Daoy (cell line): ENCODE data around the gene SETD5. TPM values are rescaled to one million over a fixed set of nuclear protein-coding genes. Genes with fewer than 3 reads are reported as not detected.

Source experiments
- DNase-seq: peaks from one replicate; pipeline ENCODE4 v3.0.0-alpha.2; 2015; ENCODE audit warnings: low read depth
- total RNA-seq: library from RNA; depleted of rRNA; stranded (reverse); fragments of >200 nt; shearing (Covaris generic); gene quantifications from 2 replicates; pipeline ENCODE4 v1.2.3, GENCODE V29; 2014

The SETD5 gene
- total RNA-seq, 1 experiment from 2014 or later, result 24.5 TPM

GRCh38 chr3:9409981-9410854 is 12.8 kb downstream of the SETD5 start:
- no peak for DNase-seq

- no peak for DNase-seq
These were observed 13.9 kb downstream of the SETD5 start for GRCh38 chr3:9411302-9411701.

GRCh38 chr3:9412293-9412692 is 14.9 kb downstream of the SETD5 start:
- DNase-seq, result no peak

GRCh38 chr3:9414826-9415225 is 17.4 kb downstream of the SETD5 start:
- DNase-seq, result no peak

- no peak for DNase-seq
These were observed 18.2 kb downstream of the SETD5 start for GRCh38 chr3:9415485-9416138.

- no peak for DNase-seq
These were observed 18.8 kb downstream of the SETD5 start for GRCh38 chr3:9416139-9416780.

GRCh38 chr3:9420850-9421549 is 23.6 kb downstream of the SETD5 start:
- no peak for DNase-seq

- peak; percentile 89 for DNase-seq
These were observed 25.5 kb downstream of the SETD5 start for GRCh38 chr3:9422712-9423424.

GRCh38 chr3:9428411-9428810 is 31.0 kb downstream of the SETD5 start:
- DNase-seq, result no peak

GRCh38 chr3:9430733-9431132 is 33.3 kb downstream of the SETD5 start:
- DNase-seq, result no peak

GRCh38 chr3:9433627-9434521 is 36.5 kb downstream of the SETD5 start:
- no peak for DNase-seq

- DNase-seq, result no peak
These were observed 37.9 kb downstream of the SETD5 start for GRCh38 chr3:9435316-9435715.

GRCh38 chr3:9439331-9439730 is 41.9 kb downstream of the SETD5 start:
- no peak for DNase-seq

GRCh38 chr3:9441501-9442221 is 44.2 kb downstream of the SETD5 start:
- DNase-seq, result no peak

- no peak for DNase-seq
These were observed 50.7 kb downstream of the SETD5 start for GRCh38 chr3:9448071-9448470.

- DNase-seq, result no peak
These were observed 51.2 kb downstream of the SETD5 start for GRCh38 chr3:9448643-9449042.

GRCh38 chr3:9450126-9450525 is 52.7 kb downstream of the SETD5 start:
- DNase-seq, result no peak

GRCh38 chr3:9450991-9451390 is 53.6 kb downstream of the SETD5 start:
- DNase-seq, result no peak

GRCh38 chr3:9452417-9452816 is 55.0 kb downstream of the SETD5 start:
- no peak for DNase-seq
